ENCODE measurements around the gene PSMD2.
A peak's percentile ranks its signal among the peaks of the same experiment; 100 is the strongest.
"Not testable (repeated sequence)": the region's sequence is repeated elsewhere in the genome, so short reads cannot be mapped to it uniquely, and the experiment has no call there.

Gene PSMD2

GRCh38 chr3:184328516-184328915 lies 29.5 kb downstream of the PSMD2 start:
- in situ Hi-C loops (cut with HindIII; ENCODE audit: low pct_unique_long_range_greater_than_20kb, low sequenced_read_pairs), result no loop called here
- TF ChIP-seq JUND (IDR thresholded peaks at IDR 0.05; ENCODE audit: low read depth), result no peak
- no peak for DNase-seq (ENCODE audit: low read depth in 1 of 2, low spot score in 1 of 2)

- TF ChIP-seq JUND (IDR thresholded peaks at IDR 0.05; ENCODE audit: low read depth), result no peak
- no peak for DNase-seq (ENCODE audit: low read depth in 1 of 2, low spot score in 1 of 2)
- in situ Hi-C loops (cut with HindIII; ENCODE audit: low pct_unique_long_range_greater_than_20kb, low sequenced_read_pairs), result no loop called here
Measured at GRCh38 chr3:184332370-184333090, 33.5 kb downstream of the PSMD2 start.

- TF ChIP-seq JUND (IDR thresholded peaks at IDR 0.05; ENCODE audit: low read depth), result no peak
- DNase-seq (ENCODE audit: low read depth in 1 of 2, low spot score in 1 of 2), result no peak
- in situ Hi-C loops (cut with HindIII; ENCODE audit: low pct_unique_long_range_greater_than_20kb, low sequenced_read_pairs), result no loop called here
Measured at GRCh38 chr3:184333190-184333589, 34.1 kb downstream of the PSMD2 start.

GRCh38 chr3:184333700-184334099 lies 34.7 kb downstream of the PSMD2 start:
- no peak for TF ChIP-seq JUND (IDR thresholded peaks at IDR 0.05; ENCODE audit: low read depth)

GRCh38 chr3:184334470-184335158 lies 35.6 kb downstream of the PSMD2 start:
- in situ Hi-C loops (cut with HindIII; ENCODE audit: low pct_unique_long_range_greater_than_20kb, low sequenced_read_pairs), result no loop called here
- TF ChIP-seq JUND (IDR thresholded peaks at IDR 0.05; ENCODE audit: low read depth), result peak; percentile 58; the same call in 1 of the 2 replicates
- DNase-seq (ENCODE audit: low read depth in 1 of 2, low spot score in 1 of 2), result peak; percentile 64 to 78

More at GRCh38 chr3:184333700-184334099, 34.7 kb downstream of the PSMD2 start:
- in situ Hi-C loops (cut with HindIII; ENCODE audit: low pct_unique_long_range_greater_than_20kb, low sequenced_read_pairs), result no loop called here
- DNase-seq (ENCODE audit: low read depth in 1 of 2, low spot score in 1 of 2), result no peak

GRCh38 chr3:184335291-184335660 lies 36.2 kb downstream of the PSMD2 start:
- no peak for TF ChIP-seq JUND (IDR thresholded peaks at IDR 0.05; ENCODE audit: low read depth)
- peak in 1 of 2 experiments; percentile 55 for DNase-seq (ENCODE audit: low read depth in 1 of 2, low spot score in 1 of 2)
- in situ Hi-C loops (cut with HindIII; ENCODE audit: low pct_unique_long_range_greater_than_20kb, low sequenced_read_pairs), result no loop called here

GRCh38 chr3:184335661-184336546 lies 36.9 kb downstream of the PSMD2 start:
- TF ChIP-seq JUND (IDR thresholded peaks at IDR 0.05; ENCODE audit: low read depth), result no peak; the same call in 1 of the 2 replicates
- in situ Hi-C loops (cut with HindIII; ENCODE audit: low pct_unique_long_range_greater_than_20kb, low sequenced_read_pairs), result no loop called here
- peak; percentile 94 to 97 for DNase-seq (ENCODE audit: low read depth in 1 of 2, low spot score in 1 of 2)

GRCh38 chr3:184336547-184337398 lies 37.7 kb downstream of the PSMD2 start:
- in situ Hi-C loops (cut with HindIII; ENCODE audit: low pct_unique_long_range_greater_than_20kb, low sequenced_read_pairs), result no loop called here
- TF ChIP-seq JUND (IDR thresholded peaks at IDR 0.05; ENCODE audit: low read depth), result no peak
- DNase-seq (ENCODE audit: low read depth in 1 of 2, low spot score in 1 of 2), result peak; percentile 72 to 86

GRCh38 chr3:184337399-184337714 lies 38.3 kb downstream of the PSMD2 start, which contains the start of gene FAM131A:
Gene FAM131A (plus strand): TSS chr3:184337600. CDS start chr3:184337631, 31 bp downstream.
- no peak for DNase-seq (ENCODE audit: low read depth in 1 of 2, low spot score in 1 of 2)
- in situ Hi-C loops (cut with HindIII; ENCODE audit: low pct_unique_long_range_greater_than_20kb, low sequenced_read_pairs), result no loop called here
- TF ChIP-seq JUND (IDR thresholded peaks at IDR 0.05; ENCODE audit: low read depth), result no peak

GRCh38 chr3:184337981-184338380 lies 38.9 kb downstream of the PSMD2 start:
- no peak for TF ChIP-seq JUND (IDR thresholded peaks at IDR 0.05; ENCODE audit: low read depth)
- DNase-seq (ENCODE audit: low read depth in 1 of 2, low spot score in 1 of 2), result no peak
- in situ Hi-C loops (cut with HindIII; ENCODE audit: low pct_unique_long_range_greater_than_20kb, low sequenced_read_pairs), result no loop called here

- in situ Hi-C loops (cut with HindIII; ENCODE audit: low pct_unique_long_range_greater_than_20kb, low sequenced_read_pairs), result no loop called here
- no peak for TF ChIP-seq JUND (IDR thresholded peaks at IDR 0.05; ENCODE audit: low read depth)
- DNase-seq (ENCODE audit: low read depth in 1 of 2, low spot score in 1 of 2), result no peak
Measured at GRCh38 chr3:184338511-184338945, 39.5 kb downstream of the PSMD2 start.

- DNase-seq (ENCODE audit: low read depth in 1 of 2, low spot score in 1 of 2), result no peak
- in situ Hi-C loops (cut with HindIII; ENCODE audit: low pct_unique_long_range_greater_than_20kb, low sequenced_read_pairs), result no loop called here
- TF ChIP-seq JUND (IDR thresholded peaks at IDR 0.05; ENCODE audit: low read depth), result no peak
Measured at GRCh38 chr3:184339001-184339400, 40.0 kb downstream of the PSMD2 start.

- DNase-seq (ENCODE audit: low read depth in 1 of 2, low spot score in 1 of 2); in situ Hi-C loops (cut with HindIII; ENCODE audit: low pct_unique_long_range_greater_than_20kb, low sequenced_read_pairs): not testable (repeated sequence)
Measured at GRCh38 chr3:184339451-184340135, 40.6 kb downstream of the PSMD2 start.

Data from T47D (cell line).